ENCODE results near the gene SAMSN1. TPM values are rescaled to one million over a fixed set of nuclear protein-coding genes. Genes with fewer than 3 reads are reported as not detected.

The SAMSN1 gene
- total and polyA plus RNA-seq, 2 donors from 2014 or later, result 1.4 to 10.4 TPM

- FAIRE-seq (no peak), DNase-seq (no peak)
- TF ChIP-seq CTCF (IDR thresholded peaks at IDR 0.05; ENCODE audit: borderline replicate concordance, extremely low read depth, insufficient read depth), result no peak
- Histone ChIP-seq H3K27ac (ENCODE audit: low read depth in 2 of 2, low read length in 2 of 2) (no peak overlapping the region), H3K4me1 (ENCODE audit: control insufficient read depth in 2 of 3, insufficient read depth in 2 of 3, low read depth in 1 of 3, low read length in 3 of 3) (no peaks in the 10 kb centered on the region), H3K9me3 (ENCODE audit: control insufficient read depth in 2 of 3, insufficient read depth in 1 of 3, low read length in 3 of 3) (no peaks in the 10 kb centered on the region), H3K9ac (ENCODE audit: low read length in 3 of 3) (no peak overlapping the region), H3K27me3 (ENCODE audit: control insufficient read depth, insufficient read depth, low read length) (no peaks in the 10 kb centered on the region), H3K4me3 (ENCODE audit: low read length in 3 of 3) (no peak overlapping the region), H3K36me3 (ENCODE audit: control insufficient read depth in 2 of 3, insufficient read depth in 3 of 3, low read length in 3 of 3) (no peaks in the 10 kb centered on the region)
- intact Hi-C loops (cut with DNase I), result no loop called here
Observed at GRCh38 chr21:14469641-14470040, 76.5 kb downstream of the SAMSN1 start.

GRCh38 chr21:14466715-14467114, 79.4 kb downstream of the SAMSN1 start:
- intact Hi-C loops (cut with DNase I), result no loop called here
- no peaks in the 10 kb centered on the region for H3K27me3 ChIP-seq (ENCODE audit: control insufficient read depth, insufficient read depth, low read length)
- no peak overlapping the region for H3K4me3 ChIP-seq (ENCODE audit: low read length in 3 of 3)
- DNase-seq (no peak), FAIRE-seq (no peak)
- H3K9me3 ChIP-seq (ENCODE audit: control insufficient read depth in 2 of 3, insufficient read depth in 1 of 3, low read length in 3 of 3), result no peaks in the 10 kb centered on the region
- H3K4me1 ChIP-seq (ENCODE audit: control insufficient read depth in 2 of 3, insufficient read depth in 2 of 3, low read depth in 1 of 3, low read length in 3 of 3), result no peaks in the 10 kb centered on the region
- H3K9ac ChIP-seq (ENCODE audit: low read length in 3 of 3), result no peak overlapping the region
- H3K27ac ChIP-seq (ENCODE audit: low read depth in 2 of 2, low read length in 2 of 2), result no peak overlapping the region
- TF ChIP-seq CTCF (IDR thresholded peaks at IDR 0.05; ENCODE audit: borderline replicate concordance, extremely low read depth, insufficient read depth), result no peak
- no peaks in the 10 kb centered on the region for H3K36me3 ChIP-seq (ENCODE audit: control insufficient read depth in 2 of 3, insufficient read depth in 3 of 3, low read length in 3 of 3)

GRCh38 chr21:14457762-14458161, 88.4 kb downstream of the SAMSN1 start:
- FAIRE-seq, result no peak
- DNase-seq, result no peak
- no peak for TF ChIP-seq CTCF (IDR thresholded peaks at IDR 0.05; ENCODE audit: borderline replicate concordance, extremely low read depth, insufficient read depth)
- Histone ChIP-seq H3K4me3 (ENCODE audit: low read length in 3 of 3) (no peak overlapping the region), H3K27ac (ENCODE audit: low read depth in 2 of 2, low read length in 2 of 2) (no peak overlapping the region), H3K4me1 (ENCODE audit: control insufficient read depth in 2 of 3, insufficient read depth in 2 of 3, low read depth in 1 of 3, low read length in 3 of 3) (no peaks in the 10 kb centered on the region), H3K9ac (ENCODE audit: low read length in 3 of 3) (no peak overlapping the region), H3K9me3 (ENCODE audit: control insufficient read depth in 2 of 3, insufficient read depth in 1 of 3, low read length in 3 of 3) (no peaks in the 10 kb centered on the region), H3K27me3 (ENCODE audit: control insufficient read depth, insufficient read depth, low read length) (no peaks in the 10 kb centered on the region), H3K36me3 (ENCODE audit: control insufficient read depth in 2 of 3, insufficient read depth in 3 of 3, low read length in 3 of 3) (no peaks in the 10 kb centered on the region)
- intact Hi-C loops (cut with DNase I), result no loop called here

- Histone ChIP-seq H3K9ac (ENCODE audit: low read length in 3 of 3) (no peak overlapping the region), H3K4me3 (ENCODE audit: low read length in 3 of 3) (no peak overlapping the region), H3K4me1 (ENCODE audit: control insufficient read depth in 2 of 3, insufficient read depth in 2 of 3, low read depth in 1 of 3, low read length in 3 of 3) (no peaks in the 10 kb centered on the region), H3K36me3 (ENCODE audit: control insufficient read depth in 2 of 3, insufficient read depth in 3 of 3, low read length in 3 of 3) (no peaks in the 10 kb centered on the region), H3K27ac (ENCODE audit: low read depth in 2 of 2, low read length in 2 of 2) (no peak overlapping the region), H3K9me3 (ENCODE audit: control insufficient read depth in 2 of 3, insufficient read depth in 1 of 3, low read length in 3 of 3) (no peaks in the 10 kb centered on the region), H3K27me3 (ENCODE audit: control insufficient read depth, insufficient read depth, low read length) (no peaks in the 10 kb centered on the region)
- intact Hi-C loops (cut with DNase I), result no loop called here
- DNase-seq (no peak), FAIRE-seq (no peak)
- TF ChIP-seq CTCF (IDR thresholded peaks at IDR 0.05; ENCODE audit: borderline replicate concordance, extremely low read depth, insufficient read depth), result no peak
Observed at GRCh38 chr21:14456911-14457310, 89.2 kb downstream of the SAMSN1 start.

Data from kidney (tissue), 14 donors.